ENCODE measurements around the gene GNG4. TPM values are rescaled to one million over a fixed set of nuclear protein-coding genes. Genes with fewer than 3 reads are reported as not detected.
"Not testable (repeated sequence)": the region's sequence is repeated elsewhere in the genome, so short reads cannot be mapped to it uniquely, and the experiment has no call there.

GNG4 gene
- total RNA-seq, 1 donor from 2014 or later: 0.12 TPM

DNA sequence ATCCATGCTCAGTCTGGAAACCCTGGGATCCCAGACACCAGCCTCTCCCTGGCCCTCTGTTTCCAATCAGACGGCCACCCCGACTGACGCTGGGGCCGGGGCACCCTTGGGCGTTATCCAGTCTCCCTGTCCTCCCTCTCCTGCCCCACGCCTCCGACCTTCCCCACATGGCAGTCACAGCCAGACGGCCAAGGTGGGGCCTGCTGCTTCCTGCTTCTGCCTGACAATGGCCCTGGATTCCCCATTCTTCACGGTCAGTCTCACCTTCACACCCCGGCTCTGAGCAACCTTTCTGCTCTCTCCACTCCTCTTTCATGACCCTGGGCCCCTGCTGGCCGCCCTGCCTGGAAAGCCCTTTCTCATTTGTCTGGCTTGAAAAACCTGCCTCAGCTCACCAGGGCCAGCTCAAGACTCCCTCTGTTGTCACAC is 6.6 kb downstream of the GNG4 start:
- H3K4me3 ChIP-seq (ENCODE audit: low read depth, low read length): no peak overlapping the region
- TF ChIP-seq, protein P1, sequence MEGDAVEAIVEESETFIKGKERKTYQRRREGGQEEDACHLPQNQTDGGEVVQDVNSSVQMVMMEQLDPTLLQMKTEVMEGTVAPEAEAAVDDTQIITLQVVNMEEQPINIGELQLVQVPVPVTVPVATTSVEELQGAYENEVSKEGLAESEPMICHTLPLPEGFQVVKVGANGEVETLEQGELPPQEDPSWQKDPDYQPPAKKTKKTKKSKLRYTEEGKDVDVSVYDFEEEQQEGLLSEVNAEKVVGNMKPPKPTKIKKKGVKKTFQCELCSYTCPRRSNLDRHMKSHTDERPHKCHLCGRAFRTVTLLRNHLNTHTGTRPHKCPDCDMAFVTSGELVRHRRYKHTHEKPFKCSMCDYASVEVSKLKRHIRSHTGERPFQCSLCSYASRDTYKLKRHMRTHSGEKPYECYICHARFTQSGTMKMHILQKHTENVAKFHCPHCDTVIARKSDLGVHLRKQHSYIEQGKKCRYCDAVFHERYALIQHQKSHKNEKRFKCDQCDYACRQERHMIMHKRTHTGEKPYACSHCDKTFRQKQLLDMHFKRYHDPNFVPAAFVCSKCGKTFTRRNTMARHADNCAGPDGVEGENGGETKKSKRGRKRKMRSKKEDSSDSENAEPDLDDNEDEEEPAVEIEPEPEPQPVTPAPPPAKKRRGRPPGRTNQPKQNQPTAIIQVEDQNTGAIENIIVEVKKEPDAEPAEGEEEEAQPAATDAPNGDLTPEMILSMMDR (conservative IDR thresholded peaks at IDR 0.05; ENCODE audit: low read depth, low read length): no peak
- DNase-seq (ENCODE audit: low read depth): no peak

DNA sequence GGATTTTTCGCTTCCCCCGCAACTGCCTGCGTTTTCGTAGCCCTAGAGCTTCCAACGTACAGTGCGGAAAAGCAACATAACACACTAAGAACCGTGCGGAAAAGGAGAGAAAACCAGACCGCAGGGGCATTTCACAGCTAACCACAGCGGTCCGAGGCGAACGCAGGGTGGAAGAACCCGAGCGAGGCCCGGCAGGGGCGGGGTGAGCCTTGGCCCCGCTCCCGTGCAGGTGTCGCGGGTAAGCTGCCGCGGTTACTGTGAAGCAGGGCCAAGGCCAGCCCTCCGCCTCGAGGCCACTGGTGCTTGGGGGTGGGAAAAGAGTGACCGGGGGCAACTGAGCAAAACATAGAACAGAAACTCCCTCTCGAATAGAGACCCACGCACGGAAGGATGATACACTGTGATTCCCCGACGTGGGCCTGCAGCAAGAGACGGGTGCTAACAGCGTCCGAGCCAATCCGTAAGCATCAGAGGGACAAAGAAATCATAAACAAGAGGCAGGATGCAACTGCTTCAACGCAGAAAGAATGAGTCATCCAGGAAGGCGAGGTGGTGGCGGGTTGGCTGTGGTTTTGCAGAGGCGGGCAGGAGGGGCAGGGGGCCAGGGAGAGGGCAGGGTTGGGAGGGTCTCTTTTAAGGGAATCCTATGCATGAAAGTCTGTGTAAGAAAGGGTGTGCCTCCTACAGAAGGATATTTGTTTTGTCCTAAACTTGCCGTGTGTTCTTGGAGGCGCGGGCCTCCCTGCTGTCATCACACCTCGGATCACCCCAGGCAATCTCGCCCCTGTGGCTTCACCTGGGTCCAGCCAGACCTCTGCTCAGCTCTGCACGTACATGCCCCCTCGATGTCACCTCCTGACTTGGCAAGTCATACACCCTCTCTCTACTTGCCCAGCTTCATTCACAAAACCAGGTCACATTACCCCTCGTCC is 7.3 kb downstream of the GNG4 start:
- TF ChIP-seq, protein P1 (conservative IDR thresholded peaks at IDR 0.05; ENCODE audit: low read depth, low read length): no peak
- no peak overlapping the region for H3K4me3 ChIP-seq (ENCODE audit: low read depth, low read length)
- DNase-seq (ENCODE audit: low read depth): no peak

- no peak overlapping the region for H3K4me3 ChIP-seq (ENCODE audit: low read depth, low read length)
- TF ChIP-seq, protein P1 (conservative IDR thresholded peaks at IDR 0.05; ENCODE audit: low read depth, low read length): no peak
Measured at GRCh38 chr1:235640580-235640979, 9.0 kb downstream of the GNG4 start.

DNA sequence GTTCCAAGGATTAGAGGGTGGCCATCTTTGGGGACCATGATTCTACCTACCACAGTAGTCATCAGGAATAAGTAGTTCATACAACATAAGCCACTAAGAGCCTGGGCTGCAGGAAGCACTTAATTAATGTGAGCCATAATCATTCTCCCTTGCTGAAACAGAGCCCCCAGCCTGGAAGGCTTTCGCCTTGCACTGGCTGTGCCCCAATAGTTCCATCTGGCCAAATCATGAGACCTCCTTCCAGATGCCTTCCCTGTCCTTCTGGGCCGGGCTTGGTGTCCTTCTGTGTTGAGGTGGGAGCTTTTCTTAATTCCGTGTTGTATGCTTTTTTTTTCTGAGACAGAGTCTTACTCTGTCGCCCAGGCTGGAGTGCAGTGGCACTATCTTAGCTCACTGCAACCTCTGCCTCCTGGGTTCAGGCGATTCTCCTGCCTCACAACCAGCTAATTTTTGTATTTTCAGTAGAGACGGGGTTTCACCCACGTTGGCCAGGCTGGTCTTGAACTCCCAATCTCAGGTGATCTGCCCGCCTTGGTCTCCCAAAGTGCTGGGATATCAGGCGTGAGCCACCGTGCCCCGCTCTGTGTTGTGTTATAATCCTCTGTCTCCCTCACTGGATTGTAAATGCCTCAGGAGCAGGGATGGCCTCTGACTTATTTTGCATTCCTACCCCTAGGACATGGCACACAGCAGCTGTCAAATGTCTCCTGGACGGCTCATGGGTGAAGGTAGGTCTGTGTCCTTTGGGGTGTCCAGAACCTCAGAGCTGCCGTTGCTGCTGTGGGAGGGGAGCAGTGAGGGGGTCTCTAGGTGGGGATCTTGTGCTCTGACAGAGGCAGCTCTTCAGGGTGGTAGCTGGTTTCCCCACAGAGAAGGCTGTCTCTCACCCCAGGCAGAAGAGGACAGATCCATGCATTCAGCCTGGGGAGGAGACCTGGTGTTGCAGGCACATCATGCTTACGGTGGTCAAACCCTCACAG is 10.1 kb downstream of the GNG4 start:
- TF ChIP-seq, protein P1 (conservative IDR thresholded peaks at IDR 0.05; ENCODE audit: low read depth, low read length): no peak
- no peak overlapping the region for H3K4me3 ChIP-seq (ENCODE audit: low read depth, low read length)
- DNase-seq (ENCODE audit: low read depth): no peak

More at GRCh38 chr1:235640580-235640979, 9.0 kb downstream of the GNG4 start:
- DNase-seq (ENCODE audit: low read depth): no peak

DNA sequence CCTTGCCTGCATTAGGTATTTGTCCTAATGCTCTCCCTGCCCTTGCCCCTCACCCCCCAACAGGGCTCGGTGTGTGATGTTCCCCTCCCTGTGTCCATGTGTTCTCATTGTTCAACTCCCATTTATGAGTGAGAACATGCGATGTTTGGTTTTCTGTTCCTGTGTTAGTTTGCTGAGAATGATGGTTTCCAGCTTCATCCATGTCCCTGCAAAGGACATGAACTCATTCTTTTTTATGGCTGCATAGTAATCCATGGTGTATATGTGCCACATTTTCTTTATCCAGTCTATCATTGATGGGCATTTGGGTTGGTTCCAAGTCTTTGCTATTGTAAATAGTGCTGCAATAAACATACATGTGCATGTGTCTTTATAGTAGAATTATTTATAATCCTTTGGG is 11.0 kb downstream of the GNG4 start:
- DNase-seq (ENCODE audit: low read depth); H3K4me3 ChIP-seq (ENCODE audit: low read depth, low read length): not testable (repeated sequence)

- no peak for DNase-seq (ENCODE audit: low read depth)
- no peak overlapping the region for H3K4me3 ChIP-seq (ENCODE audit: low read depth, low read length)
- TF ChIP-seq, protein P1 (conservative IDR thresholded peaks at IDR 0.05; ENCODE audit: low read depth, low read length): no peak
Measured at GRCh38 chr1:235637756-235638534, 11.6 kb downstream of the GNG4 start.

Data from epithelial cell of proximal tubule (primary cell).